IPS-11a (cell line): ENCODE data around the gene CRELD2.

Experiments used
- H3K4me3 ChIP-seq: one replicate; pipeline ENCODE4 v1.5.1; 2013; ENCODE audit warnings: low read depth, low read length, control low read depth

The CRELD2 gene

DNA sequence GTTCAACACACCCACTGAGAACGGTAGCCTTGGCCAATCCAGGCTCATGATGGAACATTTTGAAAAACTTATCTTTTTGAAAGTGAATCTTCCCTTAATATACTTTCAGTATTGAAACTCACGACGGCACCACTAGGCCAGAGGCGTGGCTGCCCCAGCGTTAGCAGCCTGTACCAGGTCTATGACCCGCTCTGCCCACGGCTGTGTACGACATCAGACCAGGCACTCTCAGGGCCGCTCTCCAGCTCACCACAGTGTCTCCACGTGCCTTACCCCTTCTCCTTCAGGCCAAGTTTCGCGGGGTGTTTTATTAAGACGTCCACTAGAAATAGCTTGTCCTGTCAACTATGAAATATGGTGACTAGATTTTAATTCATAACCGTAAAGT is 31.4 kb upstream of the CRELD2 start:
- no peak overlapping the region for H3K4me3 ChIP-seq

DNA sequence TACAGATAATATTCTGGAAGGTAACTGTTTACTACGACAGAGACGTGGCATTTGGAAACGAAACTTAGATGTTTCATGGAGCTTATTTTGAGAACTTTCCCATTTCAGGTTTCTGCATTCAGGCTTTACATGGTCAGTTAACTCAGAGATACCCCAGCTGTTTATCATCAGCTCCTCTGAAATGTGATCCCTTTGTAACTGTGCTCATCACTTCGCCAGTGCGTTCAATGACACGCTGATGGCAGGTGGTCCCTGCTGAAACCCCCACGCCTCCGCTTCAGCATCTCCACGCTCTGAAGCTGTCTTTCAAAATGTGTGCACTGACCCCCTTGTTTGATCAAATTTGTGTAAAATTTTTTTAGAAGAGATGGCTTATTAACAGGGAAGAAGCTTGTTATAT is 30.7 kb upstream of the CRELD2 start:
- H3K4me3 ChIP-seq, result no peak overlapping the region

DNA sequence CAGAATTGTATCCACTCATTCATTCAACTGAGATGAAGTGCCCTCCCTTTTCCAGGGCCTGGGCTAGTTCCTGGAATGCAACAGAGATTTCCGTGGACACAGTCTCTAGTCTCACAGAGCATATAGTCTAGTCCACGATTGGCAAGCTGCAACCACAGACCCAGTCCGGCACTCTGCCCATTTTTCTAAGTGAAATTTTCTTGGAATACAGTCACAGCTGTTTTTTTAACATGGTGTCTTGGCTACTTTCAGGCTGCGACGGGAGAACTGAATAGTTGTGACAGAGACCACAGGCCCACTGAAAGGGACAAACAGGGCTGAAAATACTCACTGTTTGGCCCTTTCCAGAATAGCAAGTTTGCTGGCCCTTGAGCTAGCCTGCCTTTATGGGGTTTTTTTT is 29.4 kb upstream of the CRELD2 start:
- H3K4me3 ChIP-seq, result no peak overlapping the region

DNA sequence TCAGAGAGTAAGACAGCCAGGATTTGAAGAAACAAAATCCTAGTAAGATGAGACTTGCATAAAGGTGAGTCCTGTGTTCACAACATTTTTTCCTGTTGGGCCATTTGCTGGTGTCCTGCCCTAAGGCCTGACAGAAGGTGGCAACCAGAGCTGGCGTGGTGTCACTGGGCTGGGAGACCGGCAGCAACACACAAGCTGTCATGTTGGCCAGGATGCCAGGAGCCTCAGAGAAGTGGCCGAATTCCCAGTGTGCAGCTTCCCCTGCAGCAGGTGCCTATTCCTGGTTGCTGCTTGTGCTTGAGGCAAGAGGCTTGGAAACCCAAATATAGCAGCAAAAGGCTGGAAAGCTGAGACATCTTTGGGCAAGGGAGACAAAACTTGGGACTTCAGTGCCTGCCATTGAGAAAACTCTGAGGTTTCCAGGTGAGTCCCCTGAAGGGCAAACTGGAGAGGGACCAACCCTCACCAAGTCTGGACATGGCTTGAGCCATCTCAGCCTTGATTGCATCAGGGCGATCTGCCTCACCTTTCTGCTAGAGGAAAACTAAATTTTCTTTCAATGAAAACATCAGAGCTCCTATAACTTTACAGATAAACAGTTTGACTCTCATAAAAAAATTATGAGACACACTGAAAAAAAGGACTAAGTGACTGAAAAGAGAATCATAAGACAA is 26.1 kb upstream of the CRELD2 start:
- H3K4me3 ChIP-seq, result no peak overlapping the region

DNA sequence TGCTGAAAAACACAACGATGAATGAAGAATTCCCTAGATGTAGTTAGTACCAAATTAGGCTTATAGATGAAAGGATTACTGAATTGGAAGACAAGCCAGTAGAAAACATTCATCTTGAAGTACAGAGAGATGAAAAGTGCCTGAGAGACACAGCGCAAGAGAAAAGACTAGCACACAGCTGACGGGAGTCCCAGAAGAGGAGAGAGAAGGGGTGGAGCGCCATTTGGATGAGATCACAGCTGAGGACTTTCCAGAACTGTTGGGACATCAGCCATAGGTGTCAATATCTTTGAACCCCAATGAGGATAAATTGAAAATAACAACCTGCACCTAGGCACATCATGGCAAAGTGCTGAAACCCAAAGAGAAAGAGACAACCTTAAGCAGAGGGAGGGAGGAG is 25.4 kb upstream of the CRELD2 start:
- H3K4me3 ChIP-seq, result no peak overlapping the region

DNA sequence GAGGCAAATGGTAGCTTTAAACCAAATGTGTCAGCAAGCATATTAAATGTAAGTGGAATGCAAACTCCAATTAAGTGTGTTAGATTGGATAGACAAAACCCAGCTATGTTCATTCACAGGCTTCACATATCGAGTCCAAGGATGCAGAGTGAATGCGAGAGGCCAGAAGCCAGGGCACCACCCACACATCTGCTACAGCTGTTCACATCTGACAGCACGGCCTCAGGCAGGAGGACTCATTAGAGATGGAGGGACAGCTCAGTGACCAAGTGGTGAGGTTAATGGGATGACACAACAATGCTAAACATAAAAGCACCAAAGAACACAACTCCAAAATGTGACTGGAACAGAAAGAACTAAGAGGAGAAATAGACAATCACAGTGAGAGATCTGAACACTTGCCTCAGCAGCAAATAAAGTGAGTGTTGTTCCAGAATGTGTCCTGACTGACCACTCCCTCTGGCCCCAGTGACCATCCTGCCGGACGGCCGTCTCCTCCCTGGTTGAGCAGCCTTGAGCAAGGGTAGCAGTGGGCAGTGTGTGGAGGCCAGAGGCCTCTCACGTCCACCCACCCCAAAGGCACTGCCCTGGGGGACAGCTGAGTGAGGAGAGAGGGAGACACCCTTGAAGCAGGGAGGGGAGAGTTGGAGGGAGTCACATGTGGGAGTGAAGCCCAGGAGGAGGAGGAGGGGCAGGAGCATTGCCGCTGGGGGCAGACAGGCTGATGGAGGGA is 23.9 kb upstream of the CRELD2 start:
- no peak overlapping the region for H3K4me3 ChIP-seq

DNA sequence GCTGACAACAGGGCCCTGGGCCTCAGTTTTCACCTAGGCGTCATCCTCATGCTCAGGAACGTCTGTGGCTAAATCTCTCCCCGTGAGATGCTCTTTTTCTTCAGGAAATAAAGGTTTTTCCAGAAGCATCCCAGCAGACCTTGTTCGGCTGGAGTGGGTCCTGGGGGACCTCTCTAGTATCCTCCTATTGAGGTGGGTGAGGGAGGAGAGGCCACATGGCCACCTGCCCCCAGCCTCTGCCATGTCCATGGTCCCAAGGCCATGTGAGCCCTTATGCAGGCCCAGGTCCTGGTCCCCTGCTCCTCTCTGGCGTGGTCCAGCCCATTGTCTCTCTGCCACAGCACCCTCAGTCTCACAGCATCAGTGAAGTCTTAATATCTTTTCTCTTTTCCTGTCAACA is 22.2 kb upstream of the CRELD2 start:
- no peak overlapping the region for H3K4me3 ChIP-seq

DNA sequence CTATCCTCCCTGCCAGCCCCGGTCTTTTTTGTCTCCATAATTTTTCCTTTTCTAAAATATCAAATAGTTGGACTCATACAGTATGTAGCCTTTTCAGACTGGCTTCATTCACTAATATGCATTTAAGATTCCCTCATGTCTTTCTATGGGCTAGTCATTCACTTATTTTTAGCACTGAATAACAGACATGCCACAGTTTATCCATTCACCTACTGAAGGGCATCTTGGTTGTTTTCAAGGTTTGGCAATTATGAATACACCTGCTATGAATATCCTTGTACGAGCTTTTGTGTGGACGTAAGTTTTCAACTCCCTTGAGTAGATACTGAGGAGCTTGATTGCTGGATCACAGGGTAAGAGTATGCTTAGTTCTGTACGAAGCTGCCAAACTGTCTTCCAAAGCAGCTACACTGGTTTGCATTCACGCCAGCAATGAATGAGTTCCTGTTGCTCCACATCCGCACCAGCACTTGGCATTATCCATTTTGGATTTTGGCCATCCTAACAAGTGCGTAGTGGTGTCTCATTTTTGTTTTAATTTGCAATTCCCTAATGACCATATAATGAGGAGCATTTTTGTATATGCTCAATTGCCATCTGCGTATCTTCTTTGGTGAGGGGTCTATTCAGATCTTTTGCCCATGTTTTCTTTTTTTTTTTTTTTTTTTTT is 21.3 kb upstream of the CRELD2 start:
- no peak overlapping the region for H3K4me3 ChIP-seq

DNA sequence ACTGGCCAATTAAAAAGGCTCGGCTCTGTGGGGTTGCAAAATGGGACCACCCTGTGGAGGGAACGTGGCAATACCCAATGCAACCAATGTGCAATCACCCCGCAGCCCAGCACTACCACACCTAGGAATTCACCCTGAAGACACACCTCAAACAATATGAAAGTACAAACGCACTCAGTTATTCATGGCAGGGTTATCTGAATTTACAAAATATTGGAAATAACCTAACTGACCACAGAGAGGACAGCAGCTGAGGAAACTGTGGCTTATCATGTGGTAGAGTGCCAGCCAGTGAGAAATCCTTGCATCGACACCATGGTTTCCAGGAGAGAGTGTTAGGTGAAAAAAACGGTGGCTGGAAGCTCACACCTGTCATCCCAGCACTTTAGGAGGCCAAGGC is 18.9 kb upstream of the CRELD2 start:
- no peak overlapping the region for H3K4me3 ChIP-seq

DNA sequence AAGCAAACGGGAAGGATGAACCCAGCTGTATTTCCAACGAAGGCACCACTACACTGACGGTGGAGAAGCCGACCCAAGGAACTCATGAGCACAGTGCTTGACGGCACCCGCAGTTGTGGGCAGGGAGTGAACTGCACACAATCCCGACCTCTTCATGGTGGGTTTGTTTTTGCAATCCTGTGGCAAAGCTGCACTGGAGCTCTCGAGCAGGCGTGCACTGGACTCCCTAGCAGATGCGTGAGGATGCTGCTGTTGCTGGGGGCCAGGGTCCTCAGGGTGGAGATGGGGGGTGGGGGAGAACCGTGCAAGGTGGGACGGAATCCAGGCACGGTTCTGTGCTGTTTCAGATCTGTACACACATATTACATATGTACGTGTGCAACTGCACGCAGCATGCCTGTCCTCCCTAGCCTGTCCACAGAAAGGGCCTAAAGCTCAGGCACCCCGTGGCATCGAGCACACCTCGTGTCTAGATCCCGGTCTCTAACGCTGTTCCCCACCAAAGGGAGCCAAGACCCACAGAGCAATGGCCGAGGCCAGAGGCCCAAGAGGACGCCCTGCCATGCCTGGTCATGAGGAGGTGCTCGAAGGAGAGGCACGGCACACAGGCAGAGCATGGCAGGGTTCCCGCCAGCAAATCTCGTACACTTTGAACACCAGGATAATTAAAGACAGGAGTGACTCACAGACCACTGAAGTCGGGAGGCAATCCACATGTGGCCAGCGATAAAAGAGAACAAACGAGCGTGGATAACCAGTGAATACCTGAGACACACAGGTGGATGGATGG is 17.8 kb upstream of the CRELD2 start:
- H3K4me3 ChIP-seq, result no peak overlapping the region

DNA sequence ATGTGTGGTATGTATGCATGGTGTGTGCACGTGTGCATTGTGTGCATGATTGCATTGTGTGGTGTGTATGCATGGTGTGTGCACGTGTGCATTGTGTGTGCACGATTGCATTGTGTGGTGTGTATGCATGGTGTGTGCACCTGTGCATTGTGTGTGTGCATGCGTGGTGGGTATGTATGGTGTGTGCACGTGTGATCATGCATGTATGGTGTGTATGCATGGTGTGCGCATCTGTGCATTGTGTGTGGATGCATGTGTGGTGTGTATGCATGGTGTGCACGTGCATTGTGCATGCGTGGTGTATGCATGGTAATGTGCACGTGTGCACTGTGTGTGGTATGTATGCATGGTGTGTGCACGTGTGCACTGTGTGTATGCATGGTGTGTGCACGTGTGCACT is 17.0 kb upstream of the CRELD2 start:
- H3K4me3 ChIP-seq, result no peak overlapping the region

DNA sequence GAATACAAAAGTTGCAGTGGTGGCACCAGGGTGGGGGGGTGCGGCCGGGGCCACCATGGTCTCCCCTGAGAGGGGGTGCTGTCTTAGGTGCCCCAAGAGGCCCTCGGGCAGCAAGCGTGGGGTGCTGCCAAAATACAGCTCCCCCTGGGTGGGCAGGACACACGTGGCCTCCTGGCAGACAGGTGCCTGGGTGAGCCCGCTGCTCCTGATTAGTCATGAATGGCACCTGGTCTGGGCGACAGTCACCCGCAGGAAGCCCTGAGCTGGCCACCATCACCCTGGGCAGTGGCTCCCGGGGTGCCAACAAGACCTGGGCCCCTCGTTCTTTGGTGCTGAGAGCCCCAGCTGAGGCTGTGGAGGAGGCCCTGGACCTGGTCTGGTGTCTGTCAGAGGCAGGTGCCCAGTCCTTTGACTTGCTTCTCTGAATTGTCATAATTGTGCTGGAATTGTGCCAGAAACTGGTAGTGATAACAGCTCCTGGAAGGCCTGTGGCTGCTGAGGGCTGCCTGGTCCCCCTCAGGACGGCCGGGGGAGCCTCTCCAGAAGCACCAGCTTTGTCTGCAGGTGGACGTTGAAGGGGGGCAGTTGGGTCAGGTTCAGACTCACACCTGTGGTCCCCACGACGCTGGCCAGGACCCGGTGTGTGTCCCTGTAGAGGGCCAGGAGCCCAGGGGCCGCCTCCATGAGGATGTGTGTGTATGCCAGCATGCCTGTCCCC is 15.0 kb upstream of the CRELD2 start:
- no peak overlapping the region for H3K4me3 ChIP-seq

DNA sequence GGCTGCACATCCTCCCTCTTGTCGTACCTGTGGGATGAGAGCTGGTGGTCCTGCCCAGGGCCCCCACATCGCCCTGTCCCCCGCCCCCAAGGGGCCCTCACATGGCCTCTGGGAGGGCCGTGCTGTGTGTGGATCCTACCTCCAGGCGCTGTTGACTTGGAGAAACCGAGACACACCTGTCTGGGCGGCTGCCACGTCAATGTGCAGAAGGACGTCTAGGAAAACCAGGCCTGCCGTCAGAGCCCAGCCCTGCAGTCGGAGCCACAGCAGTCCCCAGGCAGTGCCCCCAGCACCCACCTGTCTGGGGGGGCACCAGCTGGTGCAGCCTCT is 14.4 kb upstream of the CRELD2 start:
- no peak overlapping the region for H3K4me3 ChIP-seq

DNA sequence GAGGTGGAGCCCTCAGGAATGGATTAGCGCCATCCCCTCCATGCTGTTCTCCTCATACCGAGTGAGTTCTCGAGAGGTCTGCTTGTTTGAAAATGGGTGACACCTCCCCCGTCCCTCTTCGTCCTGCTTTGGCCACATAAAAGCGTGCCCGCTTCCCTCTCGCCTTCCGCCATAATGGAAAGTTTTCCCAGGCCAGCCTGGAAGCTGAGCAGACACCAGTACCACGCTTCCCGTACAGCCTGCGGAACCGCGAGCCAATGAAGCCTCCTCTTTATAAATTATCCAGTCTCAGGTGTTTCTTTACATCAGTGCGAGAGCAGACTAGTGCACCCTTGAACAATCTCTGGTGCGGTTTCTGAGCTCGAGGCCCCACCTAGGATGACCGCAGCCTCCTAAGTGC is 13.0 kb upstream of the CRELD2 start:
- H3K4me3 ChIP-seq, result no peak overlapping the region

DNA sequence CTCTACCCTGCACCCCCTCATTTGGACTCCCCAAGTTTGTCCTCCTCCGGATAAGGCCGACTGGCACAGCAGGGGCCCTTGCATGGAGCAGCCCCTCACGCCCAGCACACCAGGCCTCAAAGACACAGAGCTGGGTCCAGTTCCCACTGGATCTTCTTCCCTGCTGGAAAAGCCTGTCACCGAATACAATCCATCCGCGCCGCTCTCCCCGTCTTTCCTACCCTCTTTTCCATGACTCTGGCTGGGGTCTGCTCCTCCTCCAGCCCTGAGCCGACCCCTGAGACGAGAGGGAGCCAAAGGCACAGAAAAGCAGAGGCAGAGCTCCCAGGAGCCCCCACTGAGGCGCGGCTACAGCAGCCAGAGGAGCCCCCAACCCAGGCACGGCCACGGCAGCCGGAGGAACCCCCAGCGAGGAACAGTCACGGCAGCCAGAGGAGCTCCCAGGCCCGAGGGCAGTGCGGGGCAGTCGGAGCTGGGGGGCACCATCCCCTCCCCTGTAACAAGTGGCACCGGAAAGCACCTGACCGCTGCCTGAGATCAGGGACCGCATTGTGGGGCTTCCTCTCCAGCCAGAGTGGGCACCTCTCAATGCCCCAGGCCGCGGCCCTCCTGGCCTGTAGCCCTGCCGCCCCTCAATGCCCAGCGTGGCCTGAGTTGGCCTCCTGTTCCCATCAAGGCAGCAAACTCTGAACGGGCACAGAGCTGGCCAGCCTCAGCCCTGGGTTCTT is 12.2 kb upstream of the CRELD2 start:
- no peak overlapping the region for H3K4me3 ChIP-seq

DNA sequence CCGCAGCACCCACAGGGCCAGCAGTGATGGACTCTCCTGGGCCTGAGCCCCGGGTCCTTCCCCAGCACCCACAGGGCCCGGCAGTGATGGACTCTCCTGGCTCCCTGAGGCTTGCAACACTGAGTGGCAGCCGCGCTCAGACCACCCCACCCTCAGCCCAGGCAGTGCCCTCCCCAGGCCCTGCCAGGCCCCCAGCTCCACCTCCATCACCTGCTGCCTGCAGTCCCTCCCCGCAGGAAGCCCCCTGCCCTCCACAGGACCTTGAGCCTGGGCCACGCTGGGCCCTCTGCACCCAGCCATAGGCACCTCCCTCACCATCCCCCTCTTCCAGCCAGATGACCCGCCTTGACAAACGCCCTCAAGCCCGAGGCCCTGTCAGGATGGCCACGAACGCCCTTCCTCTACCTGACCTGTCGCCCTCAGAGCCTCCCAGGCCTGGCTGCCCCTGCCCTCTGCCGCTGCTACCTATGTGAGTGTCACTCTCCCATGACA is 11.6 kb upstream of the CRELD2 start:
- no peak overlapping the region for H3K4me3 ChIP-seq

DNA sequence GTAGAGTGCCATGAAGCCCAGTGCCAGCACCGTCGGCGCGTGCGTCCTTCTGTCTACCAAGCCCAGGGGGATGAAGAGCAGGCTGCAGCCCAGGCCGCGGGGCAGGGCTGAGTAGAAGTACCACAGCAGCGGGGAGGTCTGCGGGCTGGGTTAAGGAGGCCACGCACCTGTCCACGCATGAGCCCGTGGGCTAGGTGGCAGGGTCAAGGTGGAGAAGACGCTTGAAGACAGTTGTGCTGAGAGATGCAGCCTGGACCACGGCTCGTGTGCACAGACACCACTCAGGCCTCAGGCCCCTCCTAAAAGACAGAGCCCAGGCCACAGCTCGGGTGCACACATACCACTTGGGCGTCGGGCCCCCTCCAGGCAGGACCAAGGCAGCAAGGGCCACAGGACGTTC is 10.6 kb upstream of the CRELD2 start:
- H3K4me3 ChIP-seq, result no peak overlapping the region

DNA sequence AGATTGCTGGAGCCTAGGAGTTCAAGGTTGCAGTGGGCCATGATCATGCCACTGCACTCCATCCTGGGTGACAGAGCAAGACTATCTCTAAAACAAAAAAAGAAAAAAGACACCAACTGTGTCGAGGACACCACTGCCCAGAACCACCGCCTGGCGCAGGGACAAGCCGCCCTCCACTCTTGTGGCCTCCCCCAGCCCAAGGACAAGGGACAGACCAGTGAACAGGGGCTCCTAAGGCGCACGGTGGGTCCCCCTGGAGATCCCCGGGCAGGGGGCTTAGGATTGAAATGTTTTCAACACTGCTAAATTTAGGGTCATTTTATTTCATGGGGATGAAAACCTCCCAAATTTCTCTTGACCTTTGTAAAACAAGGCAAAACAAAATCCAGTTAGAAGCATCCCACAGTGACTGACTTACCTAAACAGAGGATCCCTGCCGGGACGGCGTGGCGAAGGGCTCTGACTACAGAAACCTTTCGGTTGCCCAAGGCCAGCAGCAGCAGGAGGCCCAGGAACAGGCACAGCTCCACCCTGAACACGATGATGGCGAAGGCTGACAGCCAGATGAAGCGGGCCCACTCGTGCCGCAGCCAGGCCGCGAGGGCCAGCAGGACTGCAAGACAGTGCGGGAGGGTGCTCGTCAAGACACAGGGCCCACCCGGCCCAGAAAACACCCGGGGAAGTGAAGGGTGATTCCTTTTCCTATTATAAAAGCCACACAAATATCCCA is 8.8 kb upstream of the CRELD2 start:
- H3K4me3 ChIP-seq, result no peak overlapping the region
